ENCODE results near the gene TBX21.
"Not testable (repeated sequence)": the region's sequence is repeated elsewhere in the genome, so short reads cannot be mapped to it uniquely, and the experiment has no call there.

TBX21 gene

GRCh38 chr17:47731396-47731795 is 1.6 kb upstream of the TBX21 start:
- DNase-seq (ENCODE audit: low read depth in 2 of 2), result no peak

GRCh38 chr17:47732399-47733046 is 513 bp upstream of the TBX21 start:
- no peak for DNase-seq (ENCODE audit: low read depth in 2 of 2)

GRCh38 chr17:47733674-47734410 is 806 bp downstream of the TBX21 start:
- no peak for DNase-seq (ENCODE audit: low read depth in 2 of 2)

GRCh38 chr17:47735139-47735464 is 2.1 kb downstream of the TBX21 start:
- DNase-seq (ENCODE audit: low read depth in 2 of 2), result no peak

GRCh38 chr17:47735536-47736011 is 2.5 kb downstream of the TBX21 start:
- no peak for DNase-seq (ENCODE audit: low read depth in 2 of 2)

GRCh38 chr17:47736501-47737495 is 3.8 kb downstream of the TBX21 start:
- no peak for DNase-seq (ENCODE audit: low read depth in 2 of 2)

GRCh38 chr17:47738178-47738577 is 5.1 kb downstream of the TBX21 start:
- DNase-seq (ENCODE audit: low read depth in 2 of 2), result no peak

GRCh38 chr17:47739150-47739549 is 6.1 kb downstream of the TBX21 start:
- no peak for DNase-seq (ENCODE audit: low read depth in 2 of 2)

GRCh38 chr17:47739945-47740344 is 6.9 kb downstream of the TBX21 start:
- DNase-seq (ENCODE audit: low read depth in 2 of 2), result not testable (repeated sequence)

GRCh38 chr17:47741109-47741792 is 8.2 kb downstream of the TBX21 start:
- no peak for DNase-seq (ENCODE audit: low read depth in 2 of 2)

- no peak for DNase-seq (ENCODE audit: low read depth in 2 of 2)
Observed at GRCh38 chr17:47741793-47742145, 8.7 kb downstream of the TBX21 start.

GRCh38 chr17:47742319-47743181 is 9.5 kb downstream of the TBX21 start:
- no peak for DNase-seq (ENCODE audit: low read depth in 2 of 2)

- DNase-seq (ENCODE audit: low read depth in 2 of 2), result no peak
Observed at GRCh38 chr17:47744168-47745036, 11.4 kb downstream of the TBX21 start.

GRCh38 chr17:47745037-47745380 is 12.0 kb downstream of the TBX21 start:
- DNase-seq (ENCODE audit: low read depth in 2 of 2), result no peak

- DNase-seq (ENCODE audit: low read depth in 2 of 2), result no peak
Observed at GRCh38 chr17:47751471-47751870, 18.4 kb downstream of the TBX21 start.

GRCh38 chr17:47757386-47757785 is 24.4 kb downstream of the TBX21 start:
- DNase-seq (ENCODE audit: low read depth in 2 of 2), result no peak

GRCh38 chr17:47760409-47761140 is 27.5 kb downstream of the TBX21 start:
- no peak for DNase-seq (ENCODE audit: low read depth in 2 of 2)

GRCh38 chr17:47762728-47763127 is 29.7 kb downstream of the TBX21 start:
- DNase-seq (ENCODE audit: low read depth in 2 of 2), result no peak

GRCh38 chr17:47763913-47764582 is 31.0 kb downstream of the TBX21 start:
- DNase-seq (ENCODE audit: low read depth in 2 of 2), result no peak

All from stimulated activated CD4-positive, alpha-beta T cell treated with anti-CD3 and anti-CD28 coated beads, Interleukin-4, amount 100 ng/mL, for 48 hours (primary cell).